Fibroblast of skin of left biceps (primary cell): ENCODE measurements around the gene CBLL1.

ENCODE experiments used
- DNase-seq, 2 experiments: peaks; one replicate each; pipeline ENCODE4 v3.0.0-alpha.2; 2013; ENCODE audit warnings: low read depth in 2 of 2

CBLL1 gene

DNA sequence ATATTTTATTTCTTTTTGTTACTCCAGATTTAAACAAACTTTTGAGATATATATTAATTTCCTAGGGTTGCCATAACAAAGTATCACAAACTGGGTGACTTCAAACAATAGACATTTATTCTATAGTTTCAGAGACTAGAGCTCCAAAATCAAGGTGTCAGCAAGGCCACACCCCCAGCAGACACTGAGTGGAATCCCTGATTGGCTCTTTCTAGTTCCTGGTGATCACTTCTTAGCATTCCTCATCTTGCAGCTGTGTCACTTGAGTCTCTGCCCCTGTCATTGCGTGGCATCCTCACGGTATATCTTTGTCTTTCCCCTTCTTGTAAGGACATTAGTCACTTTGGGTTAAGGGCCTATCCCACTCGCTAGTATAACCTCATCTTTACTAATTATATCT is 66.7 kb downstream of the CBLL1 start:
- no peak for DNase-seq
